Measurements from ENCODE around the gene LRRFIP1.

DNA sequence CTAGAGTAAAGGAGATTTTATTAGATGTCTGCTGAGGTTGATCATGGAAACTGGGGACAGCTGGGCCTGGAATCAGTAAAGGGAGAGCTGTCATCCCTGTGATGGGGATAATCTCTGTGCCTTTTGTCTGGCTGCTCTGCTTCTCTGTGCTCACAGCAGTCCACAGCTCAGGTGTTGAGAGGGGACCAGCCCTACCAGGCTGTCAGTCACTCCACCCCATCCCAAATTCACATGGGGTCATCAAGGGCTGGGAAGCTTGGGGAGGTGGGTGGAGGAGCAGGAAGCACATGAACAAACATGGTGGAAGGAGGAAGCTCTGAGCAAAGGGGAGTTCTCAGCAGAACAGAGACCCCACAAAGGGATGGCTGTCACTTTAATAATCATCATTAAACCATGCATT, 13.7 kb upstream of the LRRFIP1 start:
- TF ChIP-seq, protein P1, sequence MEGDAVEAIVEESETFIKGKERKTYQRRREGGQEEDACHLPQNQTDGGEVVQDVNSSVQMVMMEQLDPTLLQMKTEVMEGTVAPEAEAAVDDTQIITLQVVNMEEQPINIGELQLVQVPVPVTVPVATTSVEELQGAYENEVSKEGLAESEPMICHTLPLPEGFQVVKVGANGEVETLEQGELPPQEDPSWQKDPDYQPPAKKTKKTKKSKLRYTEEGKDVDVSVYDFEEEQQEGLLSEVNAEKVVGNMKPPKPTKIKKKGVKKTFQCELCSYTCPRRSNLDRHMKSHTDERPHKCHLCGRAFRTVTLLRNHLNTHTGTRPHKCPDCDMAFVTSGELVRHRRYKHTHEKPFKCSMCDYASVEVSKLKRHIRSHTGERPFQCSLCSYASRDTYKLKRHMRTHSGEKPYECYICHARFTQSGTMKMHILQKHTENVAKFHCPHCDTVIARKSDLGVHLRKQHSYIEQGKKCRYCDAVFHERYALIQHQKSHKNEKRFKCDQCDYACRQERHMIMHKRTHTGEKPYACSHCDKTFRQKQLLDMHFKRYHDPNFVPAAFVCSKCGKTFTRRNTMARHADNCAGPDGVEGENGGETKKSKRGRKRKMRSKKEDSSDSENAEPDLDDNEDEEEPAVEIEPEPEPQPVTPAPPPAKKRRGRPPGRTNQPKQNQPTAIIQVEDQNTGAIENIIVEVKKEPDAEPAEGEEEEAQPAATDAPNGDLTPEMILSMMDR (IDR thresholded peaks at IDR 0.05; ENCODE audit: insufficient read depth, low read length): no peak
- no peak for TF ChIP-seq SPI1 (IDR thresholded peaks at IDR 0.05; ENCODE audit: borderline replicate concordance, low read depth)
- TF ChIP-seq, protein P2, sequence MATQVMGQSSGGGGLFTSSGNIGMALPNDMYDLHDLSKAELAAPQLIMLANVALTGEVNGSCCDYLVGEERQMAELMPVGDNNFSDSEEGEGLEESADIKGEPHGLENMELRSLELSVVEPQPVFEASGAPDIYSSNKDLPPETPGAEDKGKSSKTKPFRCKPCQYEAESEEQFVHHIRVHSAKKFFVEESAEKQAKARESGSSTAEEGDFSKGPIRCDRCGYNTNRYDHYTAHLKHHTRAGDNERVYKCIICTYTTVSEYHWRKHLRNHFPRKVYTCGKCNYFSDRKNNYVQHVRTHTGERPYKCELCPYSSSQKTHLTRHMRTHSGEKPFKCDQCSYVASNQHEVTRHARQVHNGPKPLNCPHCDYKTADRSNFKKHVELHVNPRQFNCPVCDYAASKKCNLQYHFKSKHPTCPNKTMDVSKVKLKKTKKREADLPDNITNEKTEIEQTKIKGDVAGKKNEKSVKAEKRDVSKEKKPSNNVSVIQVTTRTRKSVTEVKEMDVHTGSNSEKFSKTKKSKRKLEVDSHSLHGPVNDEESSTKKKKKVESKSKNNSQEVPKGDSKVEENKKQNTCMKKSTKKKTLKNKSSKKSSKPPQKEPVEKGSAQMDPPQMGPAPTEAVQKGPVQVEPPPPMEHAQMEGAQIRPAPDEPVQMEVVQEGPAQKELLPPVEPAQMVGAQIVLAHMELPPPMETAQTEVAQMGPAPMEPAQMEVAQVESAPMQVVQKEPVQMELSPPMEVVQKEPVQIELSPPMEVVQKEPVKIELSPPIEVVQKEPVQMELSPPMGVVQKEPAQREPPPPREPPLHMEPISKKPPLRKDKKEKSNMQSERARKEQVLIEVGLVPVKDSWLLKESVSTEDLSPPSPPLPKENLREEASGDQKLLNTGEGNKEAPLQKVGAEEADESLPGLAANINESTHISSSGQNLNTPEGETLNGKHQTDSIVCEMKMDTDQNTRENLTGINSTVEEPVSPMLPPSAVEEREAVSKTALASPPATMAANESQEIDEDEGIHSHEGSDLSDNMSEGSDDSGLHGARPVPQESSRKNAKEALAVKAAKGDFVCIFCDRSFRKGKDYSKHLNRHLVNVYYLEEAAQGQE (IDR thresholded peaks at IDR 0.05; ENCODE audit: insufficient replicate concordance, low read depth): no peak
- no peak for TF ChIP-seq POLR2AphosphoS5 (IDR thresholded peaks at IDR 0.05; ENCODE audit: low read depth)
